GM12875 (cell line): ENCODE measurements around the gene CELF6.
A peak's percentile ranks its signal among the peaks of the same experiment; 100 is the strongest.

Experiments used
- H3K4me3 ChIP-seq: one replicate; pipeline ENCODE4 v1.5.1; 2011; ENCODE audit warnings: low read depth, low read length, control low read depth
- CTCF ChIP-seq: IDR thresholded peaks from 2 replicates; pipeline ENCODE4 v1.5.1; 2011; ENCODE audit warnings: low read depth, mild to moderate bottlenecking, control low read depth, inconsistent platforms, low read length, moderate library complexity, borderline replicate concordance; ENCODE audit not compliant: insufficient read depth

CELF6 gene

GRCh38 chr15:72272213-72272996 is 47.6 kb downstream of the CELF6 start, which contains the start of gene PARP6:
TSS of gene PARP6 (minus strand) at chr15:72272554. CDS start at chr15:72267477, 5,077 bp downstream.
- TF ChIP-seq CTCF = peak; percentile 62

GRCh38 chr15:72271895-72272212 is 48.1 kb downstream of the CELF6 start:
- peak overlapping the region; percentile 92 for H3K4me3 ChIP-seq
- TF ChIP-seq CTCF = no peak

More at GRCh38 chr15:72272213-72272996, 47.6 kb downstream of the CELF6 start, which contains the start of gene PARP6:
- H3K4me3 ChIP-seq = peak within 1 kb of the TSS; percentile 92

- no peak overlapping the region for H3K4me3 ChIP-seq
- no peak for TF ChIP-seq CTCF
Measured at GRCh38 chr15:72271221-72271620, 48.7 kb downstream of the CELF6 start.

- TF ChIP-seq CTCF = no peak
- no peak overlapping the region for H3K4me3 ChIP-seq
Measured at GRCh38 chr15:72269739-72270138, 50.2 kb downstream of the CELF6 start.

GRCh38 chr15:72265031-72265430 is 54.9 kb downstream of the CELF6 start:
- no peak for TF ChIP-seq CTCF
- no peak overlapping the region for H3K4me3 ChIP-seq

GRCh38 chr15:72252663-72253299 is 67.2 kb downstream of the CELF6 start:
- H3K4me3 ChIP-seq = no peak overlapping the region
- no peak for TF ChIP-seq CTCF
